IPS-20b (cell line): Measurements from ENCODE around the gene ITGA5.

Experiments
- H3K27ac ChIP-seq: one replicate; pipeline ENCODE4 v1.5.1; 2013; ENCODE audit warnings: low read length
- H3K27me3 ChIP-seq: 2 replicates; pipeline ENCODE4 v1.6.1; 2013; ENCODE audit warnings: mild to moderate bottlenecking, low read length, inconsistent platforms; ENCODE audit not compliant: insufficient read depth
- H3K36me3 ChIP-seq: 2 replicates; pipeline ENCODE4 v1.6.1; 2013; ENCODE audit warnings: low read depth, mild to moderate bottlenecking, inconsistent platforms, low read length, moderate library complexity; ENCODE audit not compliant: insufficient read depth
- H3K4me1 ChIP-seq: 2 replicates; pipeline ENCODE4 v1.6.1; 2013; ENCODE audit warnings: mild to moderate bottlenecking, control low read depth, inconsistent platforms, low read length, moderate library complexity; ENCODE audit not compliant: insufficient read depth
- H3K4me3 ChIP-seq: 2 replicates; pipeline ENCODE4 v1.5.1; 2013; ENCODE audit warnings: mild to moderate bottlenecking, low read length, inconsistent platforms
- H3K9ac ChIP-seq: 2 replicates; pipeline ENCODE4 v1.6.1; 2013; ENCODE audit warnings: low read depth, mild to moderate bottlenecking, inconsistent platforms, low read length, moderate library complexity
- H3K9me3 ChIP-seq: 2 replicates; pipeline ENCODE4 v1.6.1; 2013; ENCODE audit warnings: mild to moderate bottlenecking, low read depth, low read length, inconsistent platforms; ENCODE audit not compliant: insufficient read depth

ITGA5 gene

DNA sequence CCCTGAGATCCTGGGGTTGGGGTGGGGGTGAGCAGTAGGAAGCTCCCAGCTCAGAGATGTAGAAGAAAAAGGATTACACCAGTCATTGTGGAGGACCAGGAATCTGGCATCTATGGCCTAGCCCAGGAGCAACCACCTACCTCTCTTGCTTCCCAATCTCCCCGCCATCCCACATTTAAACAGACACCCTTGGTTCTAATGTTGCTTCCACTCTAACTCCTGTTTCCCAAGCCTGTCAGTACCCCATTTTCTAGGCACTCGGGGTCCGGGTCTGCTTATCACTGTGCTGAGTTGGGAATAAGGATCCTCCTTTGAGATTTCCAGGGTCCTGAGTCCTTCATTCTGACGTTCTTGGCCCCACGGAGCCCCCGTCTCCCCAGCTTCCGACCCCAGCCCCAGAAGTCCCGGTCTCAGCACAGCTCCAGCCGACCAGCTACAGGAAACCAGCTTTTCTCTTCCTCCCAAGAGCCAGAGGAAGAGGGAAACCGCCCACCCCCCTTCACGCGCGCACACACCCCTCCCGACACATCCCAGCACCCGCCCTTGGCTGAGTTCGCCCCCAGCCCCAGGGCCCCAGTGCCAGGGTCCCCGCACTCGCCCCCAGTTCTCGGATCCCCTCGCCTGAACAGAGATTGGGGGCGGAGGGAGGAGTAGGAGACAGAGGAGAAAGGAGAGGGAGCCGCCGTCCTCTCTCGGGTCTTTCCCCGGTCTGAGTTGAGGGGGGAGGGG lies 1.2 kb downstream of the ITGA5 start:
- H3K4me3 ChIP-seq = peak overlapping the region; percentile 80
- no peak overlapping the region for H3K27ac ChIP-seq
- H3K9ac ChIP-seq = peak overlapping the region; percentile 68; the same call in 1 of the 2 replicates
- H3K27me3 ChIP-seq = peaks cover 64% of the 10 kb centered on the region
- H3K9me3 ChIP-seq = no peaks in the 10 kb centered on the region
- H3K4me1 ChIP-seq = peaks cover 27% of the 10 kb centered on the region; the same call in 1 of the 2 replicates
- no peaks in the 10 kb centered on the region for H3K36me3 ChIP-seq

DNA sequence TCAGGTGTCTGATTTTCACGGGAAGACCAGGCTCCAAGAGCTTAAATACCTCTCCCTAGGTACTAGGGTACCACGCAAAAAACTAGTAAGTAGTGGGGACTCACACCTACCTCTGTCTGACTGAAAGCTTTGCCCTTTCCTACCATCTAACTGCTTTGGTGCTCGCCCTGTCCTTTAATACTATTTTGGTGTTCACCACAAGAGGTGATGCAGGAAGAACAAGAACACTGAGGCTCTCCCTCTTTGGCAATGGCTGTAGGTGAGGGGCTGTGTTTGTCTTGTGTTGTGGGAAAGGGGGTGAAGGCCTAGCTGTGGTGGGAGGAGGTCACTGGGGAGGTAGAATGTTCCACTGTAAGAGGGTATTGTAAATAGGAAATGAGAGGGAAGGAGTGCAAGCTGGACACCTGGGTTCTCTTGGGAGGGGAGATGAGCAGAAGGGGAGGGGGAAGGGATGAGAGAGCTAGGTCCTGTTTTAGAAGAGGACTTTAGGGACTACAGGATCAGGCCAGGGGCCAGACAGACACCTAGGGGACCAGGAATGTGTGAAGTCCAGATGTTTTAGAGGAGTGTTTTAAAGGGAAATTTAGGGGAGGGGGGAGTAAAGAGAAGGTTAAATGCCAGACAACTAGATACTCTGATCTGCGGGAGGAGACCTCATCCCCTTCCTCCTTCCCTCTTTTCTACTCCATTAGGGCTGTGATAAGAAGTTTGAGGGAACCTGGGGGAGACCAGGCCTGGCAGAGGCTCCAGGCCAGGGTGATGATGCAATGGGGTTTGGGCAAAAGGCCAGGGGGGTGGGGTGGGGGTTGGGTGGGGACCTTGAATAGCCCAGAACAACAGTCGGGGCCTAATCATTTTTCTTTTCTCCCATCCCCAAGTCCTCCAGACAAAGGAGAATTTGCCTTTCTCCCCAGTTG lies 2.1 kb downstream of the ITGA5 start:
- Histone ChIP-seq H3K4me3 (peak overlapping the region; percentile 80), H3K27me3 (peaks cover 54% of the 10 kb centered on the region), H3K27ac (no peak overlapping the region), H3K9me3 (no peaks in the 10 kb centered on the region), H3K4me1 (peaks cover 25% of the 10 kb centered on the region; the same call in 1 of the 2 replicates), H3K36me3 (no peaks in the 10 kb centered on the region), H3K9ac (no peak overlapping the region; the same call in 1 of the 2 replicates)

- Histone ChIP-seq H3K27me3 (peaks cover 39% of the 10 kb centered on the region), H3K27ac (no peak overlapping the region), H3K9ac (no peak overlapping the region), H3K4me3 (no peak overlapping the region), H3K9me3 (no peaks in the 10 kb centered on the region), H3K4me1 (peaks cover 15% of the 10 kb centered on the region; the same call in 1 of the 2 replicates), H3K36me3 (0 out of 2 replicates have a peak, but pooled peaks cover 4% of the 10 kb centered on the region)
Observed at GRCh38 chr12:54415221-54415929, 3.7 kb downstream of the ITGA5 start.

- Histone ChIP-seq H3K27me3 (peaks cover 21% of the 10 kb centered on the region), H3K4me3 (no peak overlapping the region), H3K27ac (no peak overlapping the region), H3K36me3 (0 out of 2 replicates have a peak, but pooled peaks cover 4% of the 10 kb centered on the region), H3K9ac (no peak overlapping the region), H3K9me3 (no peaks in the 10 kb centered on the region), H3K4me1 (peaks cover 13% of the 10 kb centered on the region; the same call in 1 of the 2 replicates)
Observed at GRCh38 chr12:54413284-54414190, 5.5 kb downstream of the ITGA5 start.

- Histone ChIP-seq H3K27ac (no peak overlapping the region), H3K4me1 (peaks cover 12% of the 10 kb centered on the region; the same call in 1 of the 2 replicates), H3K9ac (no peak overlapping the region), H3K4me3 (no peak overlapping the region), H3K9me3 (no peaks in the 10 kb centered on the region), H3K36me3 (peaks cover 6% of the 10 kb centered on the region; the same call in 1 of the 2 replicates), H3K27me3 (peaks cover 13% of the 10 kb centered on the region)
Observed at GRCh38 chr12:54412786-54413185, 6.3 kb downstream of the ITGA5 start.

DNA sequence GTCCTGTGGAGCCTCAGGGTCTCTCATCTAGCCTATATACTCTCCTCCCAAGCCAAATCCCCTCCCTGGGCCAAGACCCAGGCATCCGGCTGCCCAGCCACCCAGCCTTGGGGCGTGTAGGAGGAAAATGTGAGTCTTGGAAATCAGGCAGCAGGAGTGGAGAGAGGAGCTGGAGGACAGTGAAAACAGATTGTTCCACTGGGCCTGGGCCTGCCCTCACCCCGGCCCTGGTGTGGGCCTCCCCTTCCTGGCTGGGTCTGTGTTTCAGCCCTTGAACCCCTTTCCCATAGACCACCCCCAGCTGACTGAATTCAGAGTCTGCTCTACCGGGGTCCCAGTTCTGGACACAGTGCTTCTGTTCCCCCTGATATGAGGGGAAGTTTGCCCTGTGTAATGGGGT lies 6.7 kb downstream of the ITGA5 start:
- Histone ChIP-seq H3K9ac (no peak overlapping the region), H3K27me3 (peaks cover 9% of the 10 kb centered on the region), H3K4me3 (no peak overlapping the region), H3K4me1 (peaks cover 7% of the 10 kb centered on the region; the same call in 1 of the 2 replicates), H3K27ac (no peak overlapping the region), H3K9me3 (no peaks in the 10 kb centered on the region), H3K36me3 (peaks cover 10% of the 10 kb centered on the region)

DNA sequence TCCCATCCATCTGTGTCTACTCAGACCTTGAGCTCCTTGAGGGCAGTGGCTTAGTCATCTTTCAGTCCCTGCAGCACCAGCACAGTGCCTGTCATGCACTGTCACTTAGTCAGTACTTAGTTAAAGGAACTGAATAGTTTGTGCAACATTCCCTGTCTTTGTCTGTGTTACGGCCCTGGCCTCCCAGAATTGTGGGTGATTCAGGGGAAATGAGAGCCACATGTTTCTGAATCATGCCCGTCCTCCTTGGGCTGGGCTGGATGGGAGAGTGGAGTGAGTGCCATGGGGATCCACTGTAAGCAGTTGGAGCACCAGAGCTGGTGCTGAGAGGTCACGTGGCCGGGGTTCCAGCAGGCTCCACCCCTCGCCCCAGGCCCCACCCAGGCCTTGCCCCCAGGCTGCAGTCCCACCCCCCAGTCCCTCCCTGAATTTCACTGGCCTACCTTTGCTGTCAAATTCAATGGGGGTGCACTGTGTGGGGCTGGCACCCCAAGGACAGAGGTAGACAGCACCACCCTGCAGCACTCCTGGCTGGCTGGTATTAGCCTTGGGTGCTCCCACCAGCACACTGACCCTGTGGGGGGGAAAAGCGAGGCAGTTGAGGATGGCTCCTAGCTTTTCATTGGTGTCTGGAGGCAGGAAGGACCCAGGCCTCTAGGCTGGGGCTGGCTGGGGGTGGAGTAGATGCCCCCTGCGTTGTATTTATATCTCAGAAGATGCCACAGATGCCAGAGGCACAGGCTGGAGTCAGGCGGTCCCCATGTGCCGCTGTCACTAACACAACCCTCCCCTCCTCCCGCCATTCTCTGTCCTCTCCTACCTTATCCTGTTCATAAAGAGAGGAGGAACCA lies 7.5 kb downstream of the ITGA5 start:
- no peak overlapping the region for H3K27ac ChIP-seq
- no peak overlapping the region for H3K9ac ChIP-seq
- peaks cover 2% of the 10 kb centered on the region; the same call in 1 of the 2 replicates for H3K4me1 ChIP-seq
- H3K36me3 ChIP-seq = peaks cover 17% of the 10 kb centered on the region
- no peaks in the 10 kb centered on the region for H3K9me3 ChIP-seq
- H3K27me3 ChIP-seq = peaks cover 1% of the 10 kb centered on the region
- no peak overlapping the region for H3K4me3 ChIP-seq

DNA sequence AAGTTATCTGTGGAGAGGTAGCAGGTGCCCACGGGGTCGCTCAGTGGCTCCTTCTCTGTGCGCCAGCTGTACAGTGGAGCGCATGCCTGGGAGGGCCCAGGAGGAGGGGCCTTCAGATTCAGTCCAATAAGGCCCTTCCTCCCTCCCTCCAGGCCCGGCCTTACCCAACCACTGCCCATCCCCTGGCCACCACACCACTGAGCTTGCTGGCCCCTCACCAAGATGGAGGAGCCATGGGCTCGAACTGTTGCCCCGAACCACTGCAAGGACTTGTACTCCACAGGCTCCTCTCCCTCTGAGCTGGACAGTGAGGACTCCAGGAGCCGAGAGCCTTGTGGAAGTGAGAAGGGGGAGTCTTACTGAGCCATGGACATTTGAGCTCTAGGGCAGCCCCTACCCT lies 9.8 kb downstream of the ITGA5 start:
- Histone ChIP-seq H3K9ac (no peak overlapping the region), H3K4me1 (peaks cover 2% of the 10 kb centered on the region; the same call in 1 of the 2 replicates), H3K4me3 (no peak overlapping the region), H3K9me3 (no peaks in the 10 kb centered on the region), H3K36me3 (peaks cover 17% of the 10 kb centered on the region), H3K27ac (no peak overlapping the region), H3K27me3 (no peaks in the 10 kb centered on the region)

DNA sequence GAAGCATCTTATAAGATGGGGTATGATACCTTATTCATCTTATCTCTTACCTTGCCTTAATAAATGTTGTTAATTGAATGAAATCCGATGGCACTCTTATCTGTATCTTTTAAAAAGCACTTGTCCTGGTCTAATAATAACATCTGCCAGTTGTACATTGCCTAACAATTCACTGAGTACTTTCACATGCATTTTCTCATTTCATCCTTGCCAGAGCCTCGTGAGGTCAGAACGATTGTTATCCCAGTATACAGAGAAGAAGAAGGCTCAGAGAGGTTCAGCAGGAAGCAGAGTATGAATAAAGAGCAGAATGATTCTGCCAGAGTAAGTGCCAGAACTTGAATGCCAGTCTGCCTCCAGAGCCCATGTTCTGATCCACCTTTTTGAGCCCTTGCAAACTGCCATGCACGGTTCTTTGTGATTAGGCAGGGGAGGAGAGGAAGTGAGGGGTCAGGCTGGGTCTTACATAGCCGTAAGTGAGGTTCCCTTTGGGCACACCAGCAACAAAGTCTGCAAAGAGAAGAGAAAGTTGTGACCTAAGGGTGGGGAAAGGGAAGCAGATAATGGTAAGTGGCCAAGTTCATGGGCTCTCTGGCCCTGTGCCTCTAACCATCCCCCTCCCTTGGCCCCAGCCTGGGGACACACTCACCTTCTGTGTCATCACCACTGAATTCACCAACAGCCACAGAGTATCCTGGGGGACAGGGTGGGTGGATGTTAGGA lies 11.7 kb downstream of the ITGA5 start:
- H3K27ac ChIP-seq = no peak overlapping the region
- peaks cover 31% of the 10 kb centered on the region for H3K36me3 ChIP-seq
- H3K4me3 ChIP-seq = no peak overlapping the region
- H3K4me1 ChIP-seq = peaks cover 2% of the 10 kb centered on the region; the same call in 1 of the 2 replicates
- H3K9ac ChIP-seq = no peak overlapping the region
- H3K9me3 ChIP-seq = no peaks in the 10 kb centered on the region
- no peaks in the 10 kb centered on the region for H3K27me3 ChIP-seq
